Right ventricle myocardium inferior (tissue), 1 donor: ENCODE data around the gene ACP2. TPM values are rescaled to one million over a fixed set of nuclear protein-coding genes. Genes with fewer than 3 reads are reported as not detected.
A peak's percentile ranks its signal among the peaks of the same experiment; 100 is the strongest.

Source experiments
- ATAC-seq: fragments of 200-7000 bp; cut with Tn5 transposase; one replicate; pipeline ENCODE4 v1.9.1; 2020; ENCODE audit warnings: mild to moderate bottlenecking, moderate library complexity
- DNase-seq: peaks from one replicate; pipeline ENCODE4 v3.0.0; 2021; ENCODE audit errors: missing footprints
- intact Hi-C: fragments of 100-400 bp; cut with DNase I; formaldehyde crosslinking; loops from one replicate; pipeline ENCODE4 v1.11.0; 2022
- long read RNA-seq: library from polyadenylated mRNA; unstranded; transcript quantifications from one replicate; pipeline ENCODE4 v2.0.0, GENCODE V29; 2021
- total RNA-seq: library from RNA; stranded (reverse); fragmentation: NEBNext Ultra II Directional; extraction: Animal tissue kit (Norgen Biotek cat#: 25700); gene quantifications from one replicate; pipeline ENCODE4 v1.2.1, GENCODE V29; 2021
- donor health status: DM: no; HTN: yes; CAD: no; lungs with severe emphysema.

The ACP2 gene
- 21.2 TPM for total RNA-seq
- long read RNA-seq, partial matches to known transcripts: 0 of 6 reads
- long read RNA-seq, other reads (novel, unspliced or antisense): 1 of 6 reads

- intact Hi-C loops: loop anchor here (2.0 to 5.0 kb wide), 2 partner anchors 62 to 72 kb away; partner anchors contain the start of genes ARFGAP2 and PACSIN3
- ATAC-seq: peak; percentile 96
- DNase-seq: peak; percentile 97
Measured at GRCh38 chr11:47248664-47249377, at the start of gene ACP2. Gene ACP2 (minus strand): TSS chr11:47248814. CDS start chr11:47248789, 25 bp downstream.

GRCh38 chr11:47296045-47296444, 47.4 kb upstream of the ACP2 start:
- no peak for ATAC-seq
- intact Hi-C loops: no loop called here
- no peak for DNase-seq

- intact Hi-C loops: no loop called here
- DNase-seq: no peak
- ATAC-seq: no peak
Measured at GRCh38 chr11:47295385-47295784, 46.8 kb upstream of the ACP2 start.

GRCh38 chr11:47289856-47290255, 41.2 kb upstream of the ACP2 start:
- DNase-seq: no peak
- intact Hi-C loops: no loop called here
- no peak for ATAC-seq

GRCh38 chr11:47288066-47288465, 39.5 kb upstream of the ACP2 start:
- ATAC-seq: peak; percentile 82
- intact Hi-C loops: no loop called here

GRCh38 chr11:47285969-47286770, 37.6 kb upstream of the ACP2 start:
- DNase-seq: no peak
- peak; percentile 32 for ATAC-seq
- intact Hi-C loops: no loop called here

More at GRCh38 chr11:47288066-47288465, 39.5 kb upstream of the ACP2 start:
- DNase-seq: no peak

GRCh38 chr11:47284151-47284550, 35.5 kb upstream of the ACP2 start:
- ATAC-seq (no peak), DNase-seq (no peak)
- intact Hi-C loops: no loop called here

- DNase-seq (no peak), ATAC-seq (no peak)
- intact Hi-C loops: no loop called here
Measured at GRCh38 chr11:47282462-47282861, 33.8 kb upstream of the ACP2 start.

- DNase-seq (no peak), ATAC-seq (no peak)
- intact Hi-C loops: no loop called here
Measured at GRCh38 chr11:47280860-47281259, 32.2 kb upstream of the ACP2 start.

- intact Hi-C loops: no loop called here
- ATAC-seq (peak; percentile 82), DNase-seq (no peak)
Measured at GRCh38 chr11:47280099-47280498, 31.5 kb upstream of the ACP2 start.

GRCh38 chr11:47278769-47279168, 30.2 kb upstream of the ACP2 start:
- intact Hi-C loops: no loop called here
- DNase-seq: no peak

GRCh38 chr11:47278058-47278457, 29.4 kb upstream of the ACP2 start:
- intact Hi-C loops: no loop called here
- ATAC-seq (no peak), DNase-seq (no peak)

More at GRCh38 chr11:47278769-47279168, 30.2 kb upstream of the ACP2 start:
- ATAC-seq: no peak

GRCh38 chr11:47276923-47277322, 28.3 kb upstream of the ACP2 start:
- intact Hi-C loops: no loop called here
- ATAC-seq (no peak), DNase-seq (no peak)

- DNase-seq: no peak
- no peak for ATAC-seq
- intact Hi-C loops: loop anchor here (5.0 kb wide), 1 partner anchor 33 kb away; no protein-coding TSS in a partner anchor
Measured at GRCh38 chr11:47274495-47275235, 26.1 kb upstream of the ACP2 start.

- no peak for DNase-seq
- intact Hi-C loops: loop anchor here (5.0 kb wide), 1 partner anchor 35 kb away; no protein-coding TSS in a partner anchor
- ATAC-seq: no peak
Measured at GRCh38 chr11:47272706-47273105, 24.1 kb upstream of the ACP2 start.

GRCh38 chr11:47271961-47272661, 23.5 kb upstream of the ACP2 start:
- ATAC-seq (peak; percentile 24), DNase-seq (no peak)
- intact Hi-C loops: loop anchor here (5.0 kb wide), 1 partner anchor 35 kb away; no protein-coding TSS in a partner anchor

- intact Hi-C loops: loop anchor here (5.0 kb wide), 1 partner anchor 36 kb away; no protein-coding TSS in a partner anchor
- no peak for ATAC-seq
- DNase-seq: no peak
Measured at GRCh38 chr11:47271328-47271727, 22.7 kb upstream of the ACP2 start.
